ENCODE data around the gene HES5. TPM values are rescaled to one million over a fixed set of nuclear protein-coding genes. Genes with fewer than 3 reads are reported as not detected.
"Not testable (repeated sequence)": the region's sequence is repeated elsewhere in the genome, so short reads cannot be mapped to it uniquely, and the experiment has no call there.

HES5 gene
- polyA plus RNA-seq (ENCODE audit: insufficient read length in 3 of 3): under 1 TPM; 0.52 to 0.87 (median 0.58) TPM
- long read RNA-seq, donor 1: 0 reads
- long read RNA-seq, donor 2: 0 reads
- long read RNA-seq, donor 3, partial matches to known transcripts: 0 of 2 reads
- long read RNA-seq, donor 3, other reads (novel, unspliced or antisense): 0 of 2 reads
- long read RNA-seq, donor 4, partial matches to known transcripts: 0 of 1 reads
- long read RNA-seq, donor 4, other reads (novel, unspliced or antisense): 0 of 1 reads
- long read RNA-seq, donor 5: 0 reads
- long read RNA-seq, donor 6: 0 reads
- long read RNA-seq, donor 7: 0 reads
- long read RNA-seq, donor 8: 0 reads
- long read RNA-seq, donor 9: 0 reads
- long read RNA-seq, donor 10: 0 reads
- long read RNA-seq, donor 11: 0 reads
- long read RNA-seq, donor 12, partial matches to known transcripts: 0 of 1 reads
- long read RNA-seq, donor 12, other reads (novel, unspliced or antisense): 0 of 1 reads
- long read RNA-seq, donor 13: 0 reads
- long read RNA-seq, donor 14: 0 reads
- long read RNA-seq, donor 15, partial matches to known transcripts: 0 of 2 reads
- long read RNA-seq, donor 15, other reads (novel, unspliced or antisense): 0 of 2 reads
- long read RNA-seq, donor 16, partial matches to known transcripts: 0 of 1 reads
- long read RNA-seq, donor 16, other reads (novel, unspliced or antisense): 0 of 1 reads

GRCh38 chr1:2529784-2530512, at the start of gene HES5:
Gene HES5, minus strand, starts transcription at chr1:2530263. Its CDS starts 99 bp downstream, at chr1:2530164.
- no peak for DNase-seq

GRCh38 chr1:2578758-2579118, 48.7 kb upstream of the HES5 start:
- DNase-seq: no peak

- not testable (repeated sequence) for DNase-seq
Measured at GRCh38 chr1:2577565-2578075, 47.6 kb upstream of the HES5 start.

GRCh38 chr1:2575801-2576663, 46.0 kb upstream of the HES5 start:
- DNase-seq: no peak

- no peak for DNase-seq
Measured at GRCh38 chr1:2574350-2574749, 44.3 kb upstream of the HES5 start.

GRCh38 chr1:2573250-2573920, 43.3 kb upstream of the HES5 start:
- DNase-seq: no peak

GRCh38 chr1:2571348-2571747, 41.3 kb upstream of the HES5 start:
- DNase-seq: no peak

GRCh38 chr1:2570332-2570731, 40.3 kb upstream of the HES5 start:
- DNase-seq: no peak

GRCh38 chr1:2569703-2570102, 39.6 kb upstream of the HES5 start:
- DNase-seq: not testable (repeated sequence)

GRCh38 chr1:2569060-2569459, 39.0 kb upstream of the HES5 start:
- no peak for DNase-seq

GRCh38 chr1:2568187-2568816, 38.2 kb upstream of the HES5 start:
- DNase-seq: not testable (repeated sequence)

- no peak for DNase-seq
Measured at GRCh38 chr1:2567083-2567679, 37.1 kb upstream of the HES5 start.

GRCh38 chr1:2566101-2567045, 36.3 kb upstream of the HES5 start:
- DNase-seq: no peak

GRCh38 chr1:2564815-2565374, 34.8 kb upstream of the HES5 start:
- no peak for DNase-seq

- no peak for DNase-seq
Measured at GRCh38 chr1:2564006-2564814, 34.1 kb upstream of the HES5 start.

- DNase-seq: no peak
Measured at GRCh38 chr1:2563205-2563604, 33.1 kb upstream of the HES5 start.
